HG03571 (cell line): ENCODE measurements around the gene IFTAP.
"Not testable (repeated sequence)": the region's sequence is repeated elsewhere in the genome, so short reads cannot be mapped to it uniquely, and the experiment has no call there.

Experiments
- ATAC-seq: cut with Tn5 transposase; IDR thresholded peaks from one replicate; pipeline ENCODE4 v1.9.1; 2021; ENCODE audit not compliant: unreplicated experiment

IFTAP gene

GRCh38 chr11:36594316-36594989, at the start of gene IFTAP:
TSS of gene IFTAP (plus strand) at chr11:36594502. CDS start at chr11:36610104, 15,602 bp downstream.
- peak; percentile 85 for ATAC-seq

- ATAC-seq: no peak
Observed at GRCh38 chr11:36550385-36551115, 43.8 kb upstream of the IFTAP start.

- not testable (repeated sequence) for ATAC-seq
Observed at GRCh38 chr11:36557390-36557789, 36.9 kb upstream of the IFTAP start.

- no peak for ATAC-seq
Observed at GRCh38 chr11:36557991-36558390, 36.3 kb upstream of the IFTAP start.

- ATAC-seq: peak; percentile 79
Observed at GRCh38 chr11:36558571-36559413, 35.5 kb upstream of the IFTAP start.

- no peak for ATAC-seq
Observed at GRCh38 chr11:36564376-36565030, 29.8 kb upstream of the IFTAP start.

GRCh38 chr11:36565031-36565610, 29.2 kb upstream of the IFTAP start:
- ATAC-seq: no peak

GRCh38 chr11:36566407-36567053, 27.8 kb upstream of the IFTAP start:
- ATAC-seq: no peak

GRCh38 chr11:36567694-36568093, 26.6 kb upstream of the IFTAP start, which contains the start of gene RAG1:
TSS of gene RAG1 (plus strand) at chr11:36568007. CDS start at chr11:36573305, 5,298 bp downstream.
- no peak for ATAC-seq

- ATAC-seq: no peak
Observed at GRCh38 chr11:36569095-36569494, 25.2 kb upstream of the IFTAP start.

- ATAC-seq: no peak
Observed at GRCh38 chr11:36574486-36574885, 19.8 kb upstream of the IFTAP start.

- no peak for ATAC-seq
Observed at GRCh38 chr11:36577373-36577772, 16.9 kb upstream of the IFTAP start.

GRCh38 chr11:36577859-36578258, 16.4 kb upstream of the IFTAP start:
- ATAC-seq: no peak

GRCh38 chr11:36578458-36578857, 15.8 kb upstream of the IFTAP start:
- no peak for ATAC-seq

- no peak for ATAC-seq
Observed at GRCh38 chr11:36581536-36581935, 12.8 kb upstream of the IFTAP start.

GRCh38 chr11:36583667-36584066, 10.6 kb upstream of the IFTAP start:
- no peak for ATAC-seq

- no peak for ATAC-seq
Observed at GRCh38 chr11:36586543-36586942, 7.8 kb upstream of the IFTAP start.

GRCh38 chr11:36588099-36588498, 6.2 kb upstream of the IFTAP start:
- no peak for ATAC-seq

GRCh38 chr11:36590513-36590912, 3.8 kb upstream of the IFTAP start:
- no peak for ATAC-seq

GRCh38 chr11:36591433-36591832, 2.9 kb upstream of the IFTAP start:
- ATAC-seq: no peak
